Rectal smooth muscle tissue (tissue), 1 donor: ENCODE data around the gene CREB5.
"Not testable (repeated sequence)": the region's sequence is repeated elsewhere in the genome, so short reads cannot be mapped to it uniquely, and the experiment has no call there.

Experiments
- H3K27ac ChIP-seq: one replicate; pipeline ENCODE4 v1.7.0; 2013; ENCODE audit warnings: low read depth, low read length, inconsistent platforms
- H3K27me3 ChIP-seq: one replicate; pipeline ENCODE4 v1.7.0; 2013; ENCODE audit warnings: low read length; ENCODE audit not compliant: control insufficient read depth, insufficient read depth
- H3K36me3 ChIP-seq: one replicate; pipeline ENCODE4 v1.7.0; 2013; ENCODE audit warnings: low read length; ENCODE audit not compliant: control insufficient read depth, insufficient read depth
- H3K4me1 ChIP-seq: one replicate; pipeline ENCODE4 v1.7.0; 2013; ENCODE audit warnings: low read length; ENCODE audit not compliant: control insufficient read depth, insufficient read depth
- H3K4me3 ChIP-seq: one replicate; pipeline ENCODE4 v1.7.0; 2013; ENCODE audit warnings: low read length
- H3K9ac ChIP-seq: one replicate; pipeline ENCODE4 v1.7.0; 2013; ENCODE audit warnings: low read length

Gene CREB5

GRCh38 chr7:28551331-28551730, 139.0 kb downstream of the CREB5 start:
- Histone ChIP-seq H3K4me3 (no peak overlapping the region), H3K4me1 (no peaks in the 10 kb centered on the region), H3K27me3 (no peaks in the 10 kb centered on the region), H3K36me3 (no peaks in the 10 kb centered on the region), H3K9ac (no peak overlapping the region), H3K27ac (no peak overlapping the region)

GRCh38 chr7:28551766-28552165, 139.4 kb downstream of the CREB5 start:
- not testable (repeated sequence) for H3K27ac ChIP-seq, H3K9ac ChIP-seq, H3K4me3 ChIP-seq

GRCh38 chr7:28554802-28555471, 142.6 kb downstream of the CREB5 start:
- H3K27me3 ChIP-seq: no peaks in the 10 kb centered on the region
- H3K27ac ChIP-seq: no peak overlapping the region
- H3K9ac ChIP-seq: no peak overlapping the region
- H3K4me3 ChIP-seq: no peak overlapping the region
- no peaks in the 10 kb centered on the region for H3K36me3 ChIP-seq
- no peaks in the 10 kb centered on the region for H3K4me1 ChIP-seq

More at GRCh38 chr7:28551766-28552165, 139.4 kb downstream of the CREB5 start:
- H3K27me3 ChIP-seq, H3K4me1 ChIP-seq, H3K36me3 ChIP-seq: not testable (repeated sequence)

- Histone ChIP-seq H3K27me3 (no peaks in the 10 kb centered on the region), H3K36me3 (no peaks in the 10 kb centered on the region), H3K27ac (no peak overlapping the region), H3K4me1 (no peaks in the 10 kb centered on the region), H3K4me3 (no peak overlapping the region), H3K9ac (no peak overlapping the region)
These were observed 143.7 kb downstream of the CREB5 start for GRCh38 chr7:28556025-28556424.

- no peak overlapping the region for H3K9ac ChIP-seq
- no peaks in the 10 kb centered on the region for H3K36me3 ChIP-seq
- H3K27ac ChIP-seq: no peak overlapping the region
- H3K4me3 ChIP-seq: no peak overlapping the region
- no peaks in the 10 kb centered on the region for H3K4me1 ChIP-seq
- H3K27me3 ChIP-seq: no peaks in the 10 kb centered on the region
These were observed 144.4 kb downstream of the CREB5 start for GRCh38 chr7:28556671-28557070.

- Histone ChIP-seq H3K9ac (no peak overlapping the region), H3K27ac (no peak overlapping the region), H3K27me3 (no peaks in the 10 kb centered on the region), H3K4me1 (no peaks in the 10 kb centered on the region), H3K36me3 (no peaks in the 10 kb centered on the region), H3K4me3 (no peak overlapping the region)
These were observed 145.9 kb downstream of the CREB5 start for GRCh38 chr7:28558236-28558635.

GRCh38 chr7:28560767-28561166, 148.4 kb downstream of the CREB5 start:
- no peaks in the 10 kb centered on the region for H3K36me3 ChIP-seq
- no peaks in the 10 kb centered on the region for H3K27me3 ChIP-seq
- no peak overlapping the region for H3K4me3 ChIP-seq
- no peaks in the 10 kb centered on the region for H3K4me1 ChIP-seq
- no peak overlapping the region for H3K9ac ChIP-seq
- H3K27ac ChIP-seq: no peak overlapping the region

GRCh38 chr7:28564033-28564432, 151.7 kb downstream of the CREB5 start:
- no peaks in the 10 kb centered on the region for H3K27me3 ChIP-seq
- H3K27ac ChIP-seq: no peak overlapping the region
- no peak overlapping the region for H3K9ac ChIP-seq
- H3K4me1 ChIP-seq: no peaks in the 10 kb centered on the region
- H3K36me3 ChIP-seq: no peaks in the 10 kb centered on the region
- no peak overlapping the region for H3K4me3 ChIP-seq

GRCh38 chr7:28564755-28565374, 152.5 kb downstream of the CREB5 start:
- Histone ChIP-seq H3K4me1 (no peaks in the 10 kb centered on the region), H3K4me3 (no peak overlapping the region), H3K27ac (no peak overlapping the region), H3K36me3 (no peaks in the 10 kb centered on the region), H3K9ac (no peak overlapping the region), H3K27me3 (no peaks in the 10 kb centered on the region)

- Histone ChIP-seq H3K27ac (no peak overlapping the region), H3K9ac (no peak overlapping the region), H3K27me3 (no peaks in the 10 kb centered on the region), H3K4me3 (no peak overlapping the region), H3K36me3 (no peaks in the 10 kb centered on the region), H3K4me1 (no peaks in the 10 kb centered on the region)
These were observed 153.7 kb downstream of the CREB5 start for GRCh38 chr7:28565980-28566379.

GRCh38 chr7:28570113-28570969, 158.0 kb downstream of the CREB5 start:
- no peaks in the 10 kb centered on the region for H3K4me1 ChIP-seq
- no peak overlapping the region for H3K4me3 ChIP-seq
- no peaks in the 10 kb centered on the region for H3K27me3 ChIP-seq
- no peak overlapping the region for H3K27ac ChIP-seq
- no peak overlapping the region for H3K9ac ChIP-seq
- H3K36me3 ChIP-seq: no peaks in the 10 kb centered on the region

- Histone ChIP-seq H3K36me3 (no peaks in the 10 kb centered on the region), H3K4me1 (no peaks in the 10 kb centered on the region), H3K27me3 (no peaks in the 10 kb centered on the region), H3K4me3 (no peak overlapping the region), H3K9ac (no peak overlapping the region), H3K27ac (no peak overlapping the region)
These were observed 158.6 kb downstream of the CREB5 start for GRCh38 chr7:28570970-28571288.
